HepG2 (cell line): ENCODE results near the gene PIMREG. TPM values are rescaled to one million over a fixed set of nuclear protein-coding genes. Genes with fewer than 3 reads are reported as not detected.

Experiments
- ATAC-seq: fragments of 200-7000 bp; cut with Tn5 transposase; 3 replicates; pipeline ENCODE4 v1.9.1; 2020; ENCODE audit warnings: mild to moderate bottlenecking, moderate library complexity
- BruUV-seq: library from RNA; stranded (reverse); fragments of 400-500 nt; replicated peaks from 2 replicates; lab custom pipeline; 2021; lab: Mats Ljungman, UMichigan
- CTCF ChIA-PET: fragments of 300-600 bp; formaldehyde crosslinking; extraction: SDS; loops from one replicate; lab custom pipeline; 2021; ENCODE audit warnings: low total read pairs, inconsistent platforms, low intra/inter-chr PET ratio; lab: Yijun Ruan, JAX
- POLR2A ChIA-PET: fragments of 350-600 bp; sonication (Branson Sonifier 250); formaldehyde crosslinking; loops from one replicate; lab custom pipeline; 2020; ENCODE audit warnings: antibody characterized with exemption, inconsistent platforms; lab: Yijun Ruan, JAX
- DNase-seq: peaks from one replicate; pipeline ENCODE4 v3.0.0-alpha.2; 2015; ENCODE audit warnings: low spot score
- FAIRE-seq: peaks from 3 replicates; lab custom pipeline; 2011; peaks lifted over from hg19 to GRCh38; lab: Jason Lieb, UNC
- H2AFZ ChIP-seq: one replicate; pipeline ENCODE4 v1.6.1; 2011; ENCODE audit warnings: low read length, inconsistent platforms
- H3K27ac ChIP-seq: fragments of 300-600 bp; 3 replicates; pipeline ENCODE4 v1.8.0; 2011; ENCODE audit warnings: mixed run types, mild to moderate bottlenecking, mixed read lengths, low read length, inconsistent platforms; ENCODE audit not compliant: insufficient read depth; ENCODE audit errors: extremely low read length
- H3K27me3 ChIP-seq, 2 experiments: fragments of 200-600 bp in 1 of 2; 2 replicates in 1 of 2; 3 replicates in 1 of 2; pipeline versions ENCODE4 v1.6.0 to v1.8.0; 2011; ENCODE audit warnings: low read length in 2 of 2, mild to moderate bottlenecking in 2 of 2, moderate library complexity in 2 of 2, inconsistent platforms in 1 of 2; ENCODE audit not compliant: insufficient read depth in 2 of 2, control insufficient read depth in 1 of 2
- H3K36me3 ChIP-seq, 2 experiments: fragments of 200-600 bp in 1 of 2; replicated peaks in 1 of 2; 2 replicates in 1 of 2; 3 replicates in 1 of 2; pipeline versions ENCODE4 v1.5.1 to v1.8.0; 2011; ENCODE audit warnings: low read length in 2 of 2, inconsistent platforms in 1 of 2; ENCODE audit not compliant: insufficient read depth in 2 of 2, control insufficient read depth in 1 of 2
- H3K4me1 ChIP-seq: 2 replicates; pipeline ENCODE4 v1.5.1; 2012; ENCODE audit warnings: low read length, inconsistent platforms; ENCODE audit not compliant: insufficient read depth
- H3K4me2 ChIP-seq: 2 replicates; pipeline ENCODE4 v1.6.0; 2011; ENCODE audit warnings: low read depth, low read length, inconsistent platforms
- H3K4me3 ChIP-seq, 3 experiments: fragments of 200-600 bp in 1 of 3; sonication (generic), shearing (Covaris generic) in 1 of 3; replicated peaks in 1 of 3; 2 replicates each; pipeline ENCODE4 v1.5.1; 2011 to 2016; ENCODE audit warnings: low read length in 3 of 3, inconsistent platforms in 2 of 3, low read depth in 2 of 3, mild to moderate bottlenecking in 2 of 3, control low read depth in 1 of 3, mixed read lengths in 1 of 3; ENCODE audit not compliant: insufficient read depth in 1 of 3
- H3K79me2 ChIP-seq: one replicate; pipeline ENCODE4 v1.6.1; 2011; ENCODE audit warnings: low read length, inconsistent platforms; ENCODE audit not compliant: insufficient read depth
- H3K9ac ChIP-seq: 2 replicates; pipeline ENCODE4 v1.6.0; 2011; ENCODE audit warnings: mild to moderate bottlenecking, low read depth, low read length, inconsistent platforms; ENCODE audit not compliant: insufficient read depth
- H3K9me3 ChIP-seq: 2 replicates; pipeline ENCODE4 v1.5.1; 2012; ENCODE audit warnings: mild to moderate bottlenecking, low read length
- H4K20me1 ChIP-seq: 2 replicates; pipeline ENCODE4 v1.6.0; 2011; ENCODE audit warnings: inconsistent platforms, mild to moderate bottlenecking, low read length, moderate library complexity; ENCODE audit not compliant: insufficient read depth
- ZNF337 ChIP-seq: sonication (generic); formaldehyde crosslinking; IDR thresholded peaks from 2 replicates; pipeline ENCODE4 v1.5.1; 2020; ENCODE audit warnings: missing genetic modification reagents, low read depth, mild to moderate bottlenecking, borderline replicate concordance
- WGBS: methylation state at CpG from one replicate; pipeline ENCODE4 v1.1.6; 2017; ENCODE audit warnings: low lambda C conversion rate; 5-methylcytosine and 5-hydroxymethylcytosine counted together
- in situ Hi-C: cut with HindIII; loops from 2 replicates; pipeline ENCODE4 v1.10.0; 2017; ENCODE audit warnings: low pct_unique_long_range_greater_than_20kb; ENCODE audit not compliant: extremely low pct_ligation_motif_present
- intact Hi-C: fragments of 100-400 bp; cut with micrococcal nuclease; formaldehyde crosslinking; loops from one replicate; pipeline ENCODE4 v1.10.0; 2022; ENCODE audit not compliant: unreplicated experiment
- polyA plus RNA-seq, 8 experiments: library from polyadenylated mRNA; depleted of rRNA in 3 of 8; stranded (reverse) in 7 of 8; unstranded in 1 of 8; fragments of >200 nt; fragmentation: Illumina TruSeq in 4 of 8; extraction: Trizol in 4 of 8; gene quantifications; 2 replicates each; pipeline versions ENCODE4 v1.2.1 to v1.2.3, GENCODE V29; 2011 to 2016; ENCODE audit warnings: low read depth in 4 of 8, missing spikeins in 1 of 8, mixed read lengths in 1 of 8; ENCODE audit not compliant: insufficient read depth in 1 of 8
- total RNA-seq, 5 experiments: library from RNA; depleted of rRNA; stranded (reverse); fragments of >200 nt; fragmentation: Illumina TruSeq; extraction: Trizol; gene quantifications; 2 replicates each; pipeline ENCODE4 v1.2.3, GENCODE V29; 2016; ENCODE audit warnings: low read depth in 1 of 5
- TF ChIP-seq, protein P1 (sequence below): sonication (generic); formaldehyde crosslinking; IDR thresholded peaks from 2 replicates; pipeline ENCODE4 v1.5.1; 2020; ENCODE audit warnings: missing genetic modification reagents, mild to moderate bottlenecking, borderline replicate concordance
- TF ChIP-seq, protein P2 (sequence below): sonication (generic); formaldehyde crosslinking; IDR thresholded peaks from 2 replicates; pipeline ENCODE4 v1.4.0; 2020; ENCODE audit warnings: mild to moderate bottlenecking, missing genetic modification reagents

PIMREG gene
- total and polyA plus RNA-seq, 2 of the 13 experiments (the other 11 are each of a cell fraction or from before 2014, with no cell fraction given): 15.6 to 30.3 TPM

GRCh38 chr17:6415616-6416015 lies 28.6 kb upstream of the PIMREG start:
- no TSS peak for BruUV-seq

More at GRCh38 chr17:6415616-6416015, 28.6 kb upstream of the PIMREG start:
- Histone ChIP-seq H3K4me3 (no peak overlapping the region), H3K4me1 (no peaks in the 10 kb centered on the region), H2AFZ (no peak overlapping the region), H3K4me2 (no peak overlapping the region), H3K27ac (no peak overlapping the region), H3K27me3 (peaks cover 0 to 16% of the 10 kb centered on the region in 2 experiments; a peak in 3 of 5 replicates), H3K9me3 (no peaks in the 10 kb centered on the region), H3K9ac (no peak overlapping the region), H4K20me1 (no peaks in the 10 kb centered on the region), H3K79me2 (no peaks in the 10 kb centered on the region), H3K36me3 (no peaks in the 10 kb centered on the region)
- ChIA-PET POLR2A (no interaction called here), CTCF (no interaction called here)
- FAIRE-seq: no peak
- in situ Hi-C loops (loop anchor here (25.0 kb wide), 1 partner anchor 703 kb away; no protein-coding TSS in a partner anchor), intact Hi-C loops (no loop called here)
- 6% methylated on average over 2 of the region's 8 CpGs for WGBS
- no peak for ATAC-seq
- DNase-seq: no peak
- no peak for TF ChIP-seq ZNF337 (CRISPR knock-in tag)
- TF ChIP-seq, protein P1, sequence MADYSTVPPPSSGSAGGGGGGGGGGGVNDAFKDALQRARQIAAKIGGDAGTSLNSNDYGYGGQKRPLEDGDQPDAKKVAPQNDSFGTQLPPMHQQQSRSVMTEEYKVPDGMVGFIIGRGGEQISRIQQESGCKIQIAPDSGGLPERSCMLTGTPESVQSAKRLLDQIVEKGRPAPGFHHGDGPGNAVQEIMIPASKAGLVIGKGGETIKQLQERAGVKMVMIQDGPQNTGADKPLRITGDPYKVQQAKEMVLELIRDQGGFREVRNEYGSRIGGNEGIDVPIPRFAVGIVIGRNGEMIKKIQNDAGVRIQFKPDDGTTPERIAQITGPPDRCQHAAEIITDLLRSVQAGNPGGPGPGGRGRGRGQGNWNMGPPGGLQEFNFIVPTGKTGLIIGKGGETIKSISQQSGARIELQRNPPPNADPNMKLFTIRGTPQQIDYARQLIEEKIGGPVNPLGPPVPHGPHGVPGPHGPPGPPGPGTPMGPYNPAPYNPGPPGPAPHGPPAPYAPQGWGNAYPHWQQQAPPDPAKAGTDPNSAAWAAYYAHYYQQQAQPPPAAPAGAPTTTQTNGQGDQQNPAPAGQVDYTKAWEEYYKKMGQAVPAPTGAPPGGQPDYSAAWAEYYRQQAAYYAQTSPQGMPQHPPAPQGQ: no peak
- TF ChIP-seq, protein P2, sequence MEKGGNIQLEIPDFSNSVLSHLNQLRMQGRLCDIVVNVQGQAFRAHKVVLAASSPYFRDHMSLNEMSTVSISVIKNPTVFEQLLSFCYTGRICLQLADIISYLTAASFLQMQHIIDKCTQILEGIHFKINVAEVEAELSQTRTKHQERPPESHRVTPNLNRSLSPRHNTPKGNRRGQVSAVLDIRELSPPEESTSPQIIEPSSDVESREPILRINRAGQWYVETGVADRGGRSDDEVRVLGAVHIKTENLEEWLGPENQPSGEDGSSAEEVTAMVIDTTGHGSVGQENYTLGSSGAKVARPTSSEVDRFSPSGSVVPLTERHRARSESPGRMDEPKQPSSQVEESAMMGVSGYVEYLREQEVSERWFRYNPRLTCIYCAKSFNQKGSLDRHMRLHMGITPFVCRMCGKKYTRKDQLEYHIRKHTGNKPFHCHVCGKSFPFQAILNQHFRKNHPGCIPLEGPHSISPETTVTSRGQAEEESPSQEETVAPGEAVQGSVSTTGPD: no peak
